HG02763 (cell line): Measurements from ENCODE around the gene VGF.

ENCODE experiments used
- ATAC-seq: cut with Tn5 transposase; IDR thresholded peaks from one replicate; pipeline ENCODE4 v1.9.1; 2021; ENCODE audit warnings: mild to moderate bottlenecking, moderate library complexity; ENCODE audit not compliant: unreplicated experiment

Gene VGF

GRCh38 chr7:101166909-101167644 lies 1.7 kb upstream of the VGF start:
- ATAC-seq, result no peak

GRCh38 chr7:101166648-101166908 lies 1.2 kb upstream of the VGF start:
- no peak for ATAC-seq

GRCh38 chr7:101165958-101166647 lies 734 bp upstream of the VGF start:
- no peak for ATAC-seq

- no peak for ATAC-seq
These were observed 1.1 kb downstream of the VGF start for GRCh38 chr7:101164071-101164840.

- ATAC-seq, result no peak
These were observed 1.9 kb downstream of the VGF start for GRCh38 chr7:101163279-101164070.

- ATAC-seq, result no peak
These were observed 2.7 kb downstream of the VGF start for GRCh38 chr7:101162551-101163278.

- ATAC-seq, result no peak
These were observed 3.5 kb downstream of the VGF start for GRCh38 chr7:101161692-101162471.

- ATAC-seq, result no peak
These were observed 4.5 kb downstream of the VGF start for GRCh38 chr7:101160910-101161309.

- no peak for ATAC-seq
These were observed 5.4 kb downstream of the VGF start for GRCh38 chr7:101159696-101160674.

GRCh38 chr7:101156866-101157589 lies 8.3 kb downstream of the VGF start:
- no peak for ATAC-seq

GRCh38 chr7:101156277-101156676 lies 9.1 kb downstream of the VGF start:
- no peak for ATAC-seq

- no peak for ATAC-seq
These were observed 10.1 kb downstream of the VGF start for GRCh38 chr7:101155303-101155702.

- peak; percentile 23 for ATAC-seq
These were observed 10.7 kb downstream of the VGF start for GRCh38 chr7:101154693-101155102.

GRCh38 chr7:101153969-101154692 lies 11.2 kb downstream of the VGF start, which contains the start of gene AP1S1:
Gene AP1S1, plus strand, starts transcription at chr7:101154476. Its CDS starts 39 bp downstream, at chr7:101154515.
- ATAC-seq, result peak; percentile 86

- ATAC-seq, result no peak
These were observed 13.3 kb downstream of the VGF start for GRCh38 chr7:101151908-101152651.

GRCh38 chr7:101140746-101141382 lies 24.5 kb downstream of the VGF start:
- ATAC-seq, result no peak
